COR-L47 (cell line): ENCODE results near the gene INPP1.
A peak's percentile ranks its signal among the peaks of the same experiment; 100 is the strongest.

Source experiments
- DNase-seq: peaks from one replicate; lab custom pipeline; 2025; lab: John Stamatoyannopoulos, UW

Gene INPP1

DNA sequence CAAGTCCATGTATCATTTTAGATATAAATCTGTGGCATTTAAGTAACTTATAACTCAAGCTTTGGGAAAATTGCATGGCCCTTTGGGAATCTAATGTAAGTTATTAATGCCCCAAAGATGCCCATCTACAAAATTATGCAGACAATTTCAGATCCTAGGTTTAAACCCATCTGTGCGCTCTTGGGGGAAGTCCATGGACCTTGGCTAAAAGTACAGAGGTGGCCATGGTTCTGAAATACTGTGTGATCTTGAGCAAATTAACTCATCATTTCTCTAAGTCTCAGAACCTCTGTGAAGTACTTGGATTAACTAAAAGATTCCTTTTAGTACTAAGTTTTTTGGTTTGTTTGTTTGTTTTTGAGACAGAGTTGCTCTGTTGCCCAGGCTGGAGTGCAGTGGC is 19.5 kb downstream of the INPP1 start:
- no peak for DNase-seq

DNA sequence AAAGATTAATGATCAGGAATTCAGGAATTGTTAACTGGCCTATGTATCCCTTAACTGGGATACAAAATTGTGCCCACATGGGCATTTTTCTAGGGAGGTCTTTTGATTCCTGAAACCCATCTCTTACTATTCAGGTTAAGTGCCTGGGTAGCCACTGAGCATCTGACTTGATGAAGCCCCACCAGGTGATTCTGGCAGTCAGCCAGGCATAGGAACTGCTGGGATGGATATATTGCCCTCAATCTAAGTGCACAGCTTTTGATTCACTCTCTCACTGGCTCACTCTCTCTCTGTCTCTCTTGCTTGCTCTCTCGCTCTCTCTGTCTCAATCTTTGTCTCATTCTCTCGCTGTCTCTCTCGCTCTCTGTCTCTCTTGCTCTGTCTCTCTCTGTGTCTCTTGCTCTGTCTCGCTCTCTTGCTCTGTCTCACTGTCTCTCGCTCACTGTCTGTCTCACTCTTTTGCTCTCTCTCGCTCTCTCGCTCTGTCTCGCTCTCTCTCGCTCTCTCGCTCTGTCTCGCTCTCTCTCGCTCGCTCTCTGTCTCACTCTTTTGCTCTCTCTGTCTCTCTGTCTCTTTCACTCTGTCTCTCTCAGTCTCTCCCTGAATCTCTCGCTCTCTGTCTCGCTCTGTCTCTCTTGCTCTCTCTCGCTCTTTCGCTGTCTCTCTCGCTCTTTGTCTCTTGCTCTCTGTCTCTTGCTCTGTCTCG is 22.3 kb downstream of the INPP1 start:
- DNase-seq: peak; percentile 46

DNA sequence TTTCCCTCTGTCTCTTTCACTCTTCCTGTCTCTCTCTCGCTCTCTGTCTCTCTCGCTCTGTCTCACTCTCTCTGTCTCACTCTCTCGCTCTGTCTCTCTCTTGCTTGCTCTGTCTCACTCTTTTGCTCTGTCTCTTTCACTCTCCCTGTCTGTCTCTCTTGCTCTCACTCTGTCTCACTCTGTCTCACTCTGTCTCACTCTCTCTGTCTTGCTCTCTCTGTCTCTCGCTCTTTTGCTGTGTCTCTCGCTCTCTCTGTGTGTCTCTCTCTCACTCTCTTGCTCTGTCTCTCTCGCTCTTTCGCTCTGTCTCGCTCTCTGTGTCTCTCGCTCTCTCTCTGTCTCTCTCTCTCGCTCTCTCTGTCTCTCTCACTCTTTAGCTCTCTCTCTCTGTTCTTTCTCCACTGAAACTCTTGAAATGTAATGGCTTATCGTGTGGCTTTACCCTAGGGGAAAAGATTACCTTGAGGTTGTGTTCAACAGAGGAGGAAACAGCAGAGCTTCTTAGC is 22.9 kb downstream of the INPP1 start:
- no peak for DNase-seq

DNA sequence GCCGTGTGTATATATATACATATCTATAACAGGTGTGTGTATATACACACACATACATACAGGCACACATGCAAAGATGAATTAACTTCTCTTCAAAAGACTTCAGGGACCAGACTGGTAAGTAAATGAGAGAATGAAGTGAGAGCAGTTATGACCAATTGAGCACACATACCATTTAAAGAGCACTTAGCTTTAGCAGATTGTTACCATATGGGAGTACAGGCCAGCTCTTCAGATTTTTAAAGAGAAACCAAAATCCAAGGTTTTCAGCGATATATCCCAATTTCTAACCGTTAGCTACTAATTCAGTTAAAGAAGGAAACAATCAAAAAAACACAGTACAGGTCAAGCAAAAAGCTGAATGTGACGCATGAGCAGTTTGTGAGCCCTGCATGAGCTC is 23.7 kb downstream of the INPP1 start:
- no peak for DNase-seq

DNA sequence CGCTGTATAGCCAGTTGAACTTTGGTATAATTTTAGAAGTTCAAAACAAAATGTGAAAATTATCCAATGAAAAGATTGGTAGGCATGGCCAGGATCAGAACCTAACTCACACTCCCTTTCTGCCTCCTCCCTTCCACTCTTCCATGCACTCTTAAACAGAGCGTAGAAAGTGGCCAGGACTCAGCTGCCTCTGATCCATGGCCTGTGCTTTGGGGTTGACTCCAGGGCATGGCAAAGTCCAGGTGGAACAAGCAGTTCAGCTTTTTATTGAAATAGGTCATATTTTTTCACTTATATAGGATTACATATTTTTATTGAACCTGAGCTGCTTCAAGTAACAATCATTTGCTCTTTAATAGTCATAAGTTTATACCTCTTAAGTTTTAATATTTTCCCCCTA is 26.2 kb downstream of the INPP1 start:
- DNase-seq: no peak

DNA sequence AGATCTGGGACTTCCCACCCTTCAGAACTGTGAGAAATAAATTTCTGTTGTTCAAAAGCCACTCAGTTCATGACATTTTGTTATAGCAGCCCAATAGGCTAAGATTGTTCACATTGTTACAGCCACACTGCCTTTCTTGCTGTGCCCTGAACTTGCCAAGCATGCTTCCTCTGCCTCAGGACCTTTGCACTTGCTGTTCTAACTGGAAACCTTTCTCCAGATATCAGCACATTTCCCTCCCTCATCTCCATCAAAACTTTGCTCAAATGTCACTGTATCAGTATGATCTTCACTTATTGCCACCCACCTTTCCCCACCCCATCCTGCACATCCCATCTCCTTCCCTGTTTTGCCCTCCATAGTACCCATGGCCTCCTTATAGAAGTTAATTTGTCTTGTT is 32.7 kb downstream of the INPP1 start:
- DNase-seq: no peak

DNA sequence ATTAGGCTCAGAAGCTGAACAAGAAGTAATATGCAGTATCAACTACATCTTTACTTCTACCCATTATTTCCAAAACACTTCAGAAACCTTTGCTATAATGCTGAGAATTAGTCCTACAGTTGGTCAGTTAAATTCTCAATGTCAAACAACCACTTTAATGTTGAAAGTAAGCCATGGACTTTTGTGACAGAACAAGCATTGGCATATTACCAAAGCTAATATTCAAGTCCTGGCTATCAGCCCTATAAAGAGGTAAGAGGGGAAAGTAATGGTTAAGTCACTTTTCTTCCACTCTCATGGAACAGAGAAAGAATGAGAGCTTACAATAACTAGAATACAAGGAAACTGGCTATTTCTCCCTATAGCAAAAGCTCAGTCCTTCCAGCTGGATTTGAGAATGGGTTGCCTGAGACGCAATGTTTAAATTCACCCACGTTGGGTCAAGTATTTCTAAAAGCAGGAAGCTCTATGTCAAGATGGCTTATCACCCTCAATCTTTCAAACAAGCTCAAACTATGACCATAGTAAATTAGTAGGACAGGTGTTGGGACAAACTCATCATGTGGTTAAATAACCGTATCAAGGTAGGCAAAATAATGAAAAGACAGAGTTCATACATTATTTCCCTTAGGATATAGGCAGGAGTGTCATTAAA is 33.3 kb downstream of the INPP1 start:
- no peak for DNase-seq

DNA sequence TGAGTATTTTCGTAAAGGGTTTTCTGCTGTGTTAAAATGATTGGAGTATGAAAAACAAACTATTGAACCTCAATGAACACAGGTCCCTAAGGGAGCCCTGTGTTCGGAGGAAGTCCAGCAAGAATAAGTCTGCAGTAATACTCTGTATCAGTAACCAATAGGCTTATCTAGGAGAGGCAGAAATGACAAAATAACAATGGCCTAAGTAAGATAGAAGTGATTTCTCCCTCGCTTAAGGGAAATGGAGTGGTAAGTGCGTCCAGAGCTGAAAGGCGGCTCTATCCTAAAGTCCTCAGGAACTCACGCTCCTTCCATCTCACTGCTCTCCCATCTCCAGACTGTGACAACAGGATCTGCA is 35.5 kb downstream of the INPP1 start:
- DNase-seq: no peak

DNA sequence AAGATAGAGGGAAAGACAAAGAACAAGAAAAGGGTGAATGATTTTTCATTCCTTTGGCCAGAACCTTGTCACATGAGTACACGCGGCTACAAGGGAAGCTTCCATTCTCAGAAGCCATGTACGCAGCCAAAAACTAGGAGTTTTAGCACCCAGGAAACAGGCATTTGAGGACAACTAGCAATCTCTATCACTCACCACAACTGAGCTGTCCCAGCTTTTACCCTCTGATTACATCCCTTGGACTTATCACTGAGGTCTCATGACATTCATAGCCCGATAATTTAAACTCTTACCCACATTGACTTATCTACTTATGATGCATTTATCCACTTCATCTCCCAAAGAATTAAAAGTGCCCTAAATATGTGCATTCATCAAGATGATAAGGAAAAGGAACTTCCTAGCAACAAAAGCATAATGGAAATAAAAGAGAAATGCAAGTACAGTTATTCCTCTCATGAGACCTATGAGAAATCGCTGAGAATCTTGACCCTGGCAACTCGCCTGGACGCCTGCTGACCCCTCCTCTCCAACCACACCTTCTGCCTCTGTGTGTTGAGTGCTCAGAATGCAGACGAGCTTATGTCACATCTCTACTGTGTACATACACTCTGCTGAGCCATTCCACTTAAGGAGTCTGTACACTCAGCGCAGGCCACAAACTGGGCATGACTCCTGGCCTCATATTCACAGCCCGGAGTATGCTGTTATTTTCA is 36.0 kb downstream of the INPP1 start:
- DNase-seq: no peak

DNA sequence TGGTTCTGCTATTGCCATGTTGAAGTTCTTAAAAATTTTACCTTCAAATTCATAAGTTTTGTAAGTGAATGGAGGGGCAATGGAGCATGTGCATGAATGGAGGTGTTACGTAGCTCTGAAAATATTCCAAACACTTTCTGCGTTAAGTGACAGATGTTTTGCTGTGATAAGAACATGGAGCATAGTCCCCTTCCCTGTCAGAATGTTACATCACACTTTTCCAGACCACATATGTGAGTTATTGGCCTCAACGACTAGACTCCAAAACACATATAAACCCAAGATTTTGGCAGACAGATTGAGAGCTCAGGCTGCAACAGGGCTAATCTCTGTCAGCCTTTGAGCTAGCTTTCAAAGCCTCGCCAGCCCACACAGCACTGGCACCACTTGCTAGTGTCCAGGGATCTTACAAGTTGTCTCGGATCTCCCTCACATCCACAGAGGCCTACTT is 37.6 kb downstream of the INPP1 start:
- no peak for DNase-seq

DNA sequence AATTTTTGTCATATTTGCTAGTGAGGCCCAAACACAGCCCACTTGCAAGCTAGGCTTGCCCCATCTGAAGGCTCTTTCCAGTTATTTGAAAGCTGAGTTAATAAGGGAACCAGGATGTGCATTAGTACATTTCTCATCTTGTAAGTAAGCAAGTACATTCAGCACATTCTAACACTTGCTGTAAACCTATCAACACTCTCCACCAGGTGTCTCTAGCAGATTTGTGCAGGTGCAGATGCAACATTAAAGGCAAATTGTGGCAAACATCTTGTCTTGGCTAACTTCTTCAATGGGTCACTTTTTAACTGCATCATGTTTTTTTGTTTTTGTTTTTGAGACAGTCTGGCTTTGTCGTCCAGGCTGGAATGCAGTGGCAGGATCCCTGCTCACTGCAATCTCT is 39.5 kb downstream of the INPP1 start:
- DNase-seq: peak; percentile 75

DNA sequence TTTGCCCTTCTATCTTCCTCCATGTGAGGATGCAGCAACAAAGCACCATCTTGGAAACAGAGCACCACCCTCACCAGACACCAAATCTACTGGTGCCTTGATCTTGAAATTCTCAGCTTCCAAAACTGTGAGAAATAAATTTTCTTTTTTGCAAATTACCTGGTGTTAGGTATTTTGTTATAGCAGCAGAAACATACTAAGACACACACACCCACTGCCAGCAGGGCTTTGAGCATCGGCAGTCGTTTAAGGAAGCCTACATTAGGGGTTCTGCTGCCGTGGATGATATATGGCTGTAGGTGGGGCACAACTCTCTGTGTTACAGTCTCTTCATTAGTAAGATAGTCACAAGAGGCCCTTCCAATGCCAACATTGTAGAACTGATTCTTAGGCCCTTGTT is 44.0 kb downstream of the INPP1 start:
- DNase-seq: no peak

DNA sequence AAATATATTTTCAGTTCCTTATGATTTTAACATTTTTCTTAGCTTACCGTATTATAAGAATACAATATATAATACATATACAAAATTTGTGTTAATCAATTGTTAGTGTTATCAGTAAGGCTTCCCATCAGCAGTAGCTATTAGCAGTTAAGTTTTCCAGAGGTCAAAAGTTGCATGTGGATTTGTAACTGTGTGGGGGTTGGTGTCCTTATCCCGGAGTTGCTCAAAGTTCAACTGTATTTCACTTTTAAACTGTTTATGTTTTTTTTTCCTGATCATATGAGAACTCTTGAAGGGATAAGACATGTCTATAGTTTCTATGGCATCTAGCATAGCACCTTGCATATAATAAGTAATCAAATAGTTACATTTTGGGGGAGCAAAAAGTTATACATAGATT is 52.9 kb downstream of the INPP1 start:
- no peak for DNase-seq

DNA sequence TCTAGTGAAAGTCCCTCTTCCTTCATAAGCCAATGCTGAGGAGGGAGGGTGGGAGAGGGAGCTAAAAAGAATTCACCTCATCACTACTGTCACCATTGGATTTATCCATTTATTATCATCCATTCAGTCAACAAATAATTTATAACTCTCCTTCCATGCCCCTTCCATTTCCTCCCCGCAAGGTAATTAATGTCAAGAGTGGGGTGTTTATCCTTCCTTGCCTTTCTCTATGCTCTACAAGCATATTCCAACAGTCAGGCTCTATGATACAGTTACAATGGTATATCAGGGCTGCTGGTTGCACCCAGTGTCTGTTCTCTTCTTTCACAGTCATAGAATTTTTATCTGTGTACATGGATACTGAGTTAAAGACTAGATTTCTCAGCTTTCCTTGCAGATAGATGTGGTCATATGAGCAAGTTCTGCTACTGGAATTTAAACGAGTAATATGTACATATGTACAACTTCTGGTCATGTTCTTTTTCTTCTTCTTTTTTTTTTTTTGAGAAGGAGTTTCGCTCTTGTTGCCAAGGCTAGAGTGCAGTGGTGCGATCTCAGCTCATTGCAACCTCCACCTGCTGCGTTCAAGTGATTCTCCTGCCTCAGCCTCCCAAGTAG is 59.7 kb downstream of the INPP1 start:
- DNase-seq: no peak

DNA sequence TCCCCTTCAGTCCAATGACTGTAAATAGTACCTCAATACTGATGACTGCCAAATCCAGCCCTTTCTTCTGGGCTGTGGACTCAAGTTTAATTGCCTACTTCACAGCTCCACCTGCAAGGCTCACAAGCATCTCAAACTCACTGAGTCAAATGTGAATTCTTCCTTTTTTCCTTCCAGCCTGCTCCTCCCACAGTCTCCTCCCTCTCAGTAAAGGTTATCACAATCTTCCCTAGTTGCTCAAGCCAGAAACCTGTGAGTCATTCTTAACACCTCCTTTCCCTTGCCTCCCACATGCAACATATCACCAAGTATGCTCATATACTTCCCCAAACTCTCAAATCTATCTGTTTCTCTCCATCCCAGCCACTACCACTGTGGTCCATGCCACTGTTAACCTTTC is 61.1 kb downstream of the INPP1 start:
- DNase-seq: no peak

DNA sequence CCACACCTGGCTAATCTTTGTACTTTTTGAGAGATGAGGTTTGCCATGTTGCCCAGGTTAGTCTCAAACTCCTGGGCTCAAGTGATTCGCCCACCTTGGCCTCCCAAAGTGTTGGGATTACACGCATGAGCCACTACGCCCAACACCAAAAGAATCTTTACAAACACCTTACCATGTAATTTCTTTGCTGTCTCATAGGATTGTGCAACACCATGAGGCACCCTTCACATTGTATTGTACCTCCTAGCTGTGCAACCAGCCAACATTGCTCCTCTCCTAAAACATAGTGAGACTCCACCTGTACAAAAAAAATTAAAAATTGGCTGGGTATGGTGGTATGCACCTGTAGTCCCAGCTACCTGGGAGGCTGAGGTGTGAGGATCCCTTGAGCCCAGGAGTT is 61.7 kb downstream of the INPP1 start:
- no peak for DNase-seq

DNA sequence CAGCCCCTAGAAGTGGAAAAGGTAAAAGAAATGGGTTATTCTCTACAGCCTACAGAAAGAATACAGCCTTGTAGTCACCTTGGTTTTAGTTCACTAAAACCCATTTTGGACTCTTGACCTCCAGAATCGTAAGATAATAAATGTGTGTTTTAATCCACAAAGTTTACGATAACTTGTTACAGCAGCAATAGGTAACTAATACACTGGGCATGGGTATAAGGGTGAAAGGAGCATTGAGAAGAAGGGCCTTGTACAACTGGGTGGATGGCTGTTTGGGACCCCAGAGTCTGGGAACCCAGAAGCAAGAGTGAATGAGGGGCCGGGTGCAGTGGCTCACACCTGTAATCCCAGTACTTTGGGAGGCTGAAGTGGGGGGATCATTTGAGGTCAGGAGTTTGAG is 62.6 kb downstream of the INPP1 start:
- DNase-seq: no peak

DNA sequence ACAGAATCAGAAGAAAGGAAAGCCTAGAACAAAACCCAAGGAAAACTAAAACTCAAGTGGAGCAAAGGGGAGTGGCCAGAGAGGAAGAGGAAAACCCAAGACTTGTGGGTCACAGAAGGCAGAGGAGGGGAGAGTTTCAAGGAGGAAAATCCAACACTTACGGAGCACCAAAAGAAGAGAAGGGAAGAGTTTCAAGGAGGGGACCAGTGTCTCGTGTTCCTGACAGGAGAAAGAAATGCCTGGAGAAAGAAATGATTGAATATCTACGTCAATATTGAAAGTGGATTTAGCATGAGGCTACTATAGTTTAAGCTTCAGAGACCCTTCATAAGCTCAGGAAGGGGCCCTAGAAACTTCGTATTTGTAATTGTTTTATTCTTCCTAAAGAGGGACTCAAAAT is 63.4 kb downstream of the INPP1 start:
- DNase-seq: no peak

DNA sequence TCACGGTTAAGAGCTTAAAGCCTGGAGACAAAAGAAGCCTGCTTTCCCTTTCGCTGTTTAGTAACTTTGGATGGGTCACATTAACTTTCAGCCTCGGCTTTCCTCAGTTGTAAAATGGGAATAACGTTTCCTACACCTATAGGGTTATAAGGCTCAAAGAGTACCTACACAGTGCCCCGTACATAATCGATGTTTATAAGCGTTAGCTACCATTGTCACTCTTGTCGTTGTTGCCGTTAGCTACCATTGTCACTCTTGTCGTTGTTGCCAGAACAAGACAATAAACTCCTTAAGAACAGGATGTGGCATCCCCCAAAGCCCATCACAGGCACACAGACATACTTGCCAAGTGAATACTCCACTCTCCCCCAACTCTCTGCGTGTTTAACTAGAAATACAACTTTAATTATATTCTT is 63.9 kb downstream of the INPP1 start:
- DNase-seq: peak; percentile 48

DNA sequence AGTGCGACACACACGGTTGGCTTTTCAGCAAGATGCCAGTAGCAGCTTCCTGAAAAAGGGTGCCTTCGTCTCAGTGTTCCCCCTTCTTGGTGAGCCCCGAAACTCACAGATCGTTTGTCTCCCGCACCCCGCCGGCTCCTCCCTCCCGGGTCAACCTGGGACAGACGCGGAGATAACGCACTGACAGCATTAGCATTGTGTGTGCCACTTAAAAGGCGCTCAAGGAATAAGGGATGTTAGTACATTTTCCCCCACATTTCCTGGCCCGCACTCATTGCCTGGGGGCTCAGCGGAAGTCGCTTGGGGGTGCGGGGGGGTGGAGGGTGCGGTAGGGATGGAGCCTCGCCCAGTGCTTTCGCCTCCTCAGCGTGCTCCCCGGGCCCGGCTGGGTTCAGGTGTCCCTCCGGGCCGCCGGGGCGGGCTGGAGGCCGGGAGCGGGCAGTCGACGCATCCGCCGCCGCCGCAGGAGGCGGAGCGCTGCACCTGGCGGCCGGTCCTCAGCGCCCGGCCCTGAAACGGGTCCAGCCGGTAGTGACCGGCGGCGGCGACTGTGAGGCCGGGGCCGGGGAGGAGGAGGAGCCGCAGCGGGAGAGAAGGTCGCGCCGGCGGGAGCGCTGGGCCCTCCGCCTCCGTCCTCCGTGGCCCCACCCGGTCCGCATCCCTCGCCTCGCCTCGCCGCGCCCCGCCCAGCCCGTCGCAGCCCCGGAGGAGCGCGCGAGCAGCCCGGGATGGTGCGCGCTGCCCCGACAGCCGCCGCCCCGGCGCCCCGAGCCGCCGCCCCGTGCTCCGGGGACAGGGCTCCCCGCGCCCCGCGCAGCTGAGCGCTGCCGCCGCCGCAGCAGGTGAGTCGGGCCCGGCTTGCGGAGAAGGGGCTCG is 64.5 kb downstream of the INPP1 start, which contains the start of gene MFSD6:
Gene MFSD6, plus strand, starts transcription at position 694 of the 876 bp plus-strand sequence. CDS start 27,675 bp downstream, outside the sequence.
- DNase-seq: peak; percentile 74

DNA sequence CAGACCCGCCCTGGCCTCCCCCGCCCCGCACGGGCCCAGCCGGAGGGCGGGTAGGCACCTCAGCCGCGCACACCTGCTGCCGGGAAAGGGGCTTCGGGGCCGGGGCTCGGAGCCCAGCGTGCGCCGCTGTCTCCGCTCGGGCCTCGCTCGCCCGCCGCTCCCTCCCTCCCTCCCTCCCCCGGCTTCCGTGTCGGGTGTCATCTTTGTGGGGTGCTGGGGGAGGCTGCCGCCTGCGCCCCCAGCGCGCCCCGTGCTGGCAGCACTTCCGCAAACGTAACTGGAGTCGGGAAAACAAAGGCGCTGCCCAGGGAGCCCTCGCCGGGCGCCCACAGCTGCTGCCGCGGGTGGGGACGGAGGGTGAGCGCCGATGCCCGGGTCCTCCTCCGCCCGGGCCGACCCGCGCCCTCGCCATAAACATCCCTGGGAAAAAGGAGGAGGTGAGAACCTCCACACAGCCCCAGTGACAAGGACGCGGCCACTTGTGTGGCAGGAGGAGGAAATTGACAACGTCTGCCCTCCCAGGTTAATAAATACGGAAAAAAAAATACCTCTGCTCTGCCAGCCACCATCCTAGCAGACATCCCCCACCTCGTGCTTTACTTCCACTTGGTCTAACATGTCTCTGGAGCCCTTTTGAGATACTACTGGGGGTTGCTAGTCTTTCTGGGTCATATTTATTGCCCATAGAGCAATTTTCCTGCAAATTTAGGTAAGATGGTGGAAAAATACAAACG is 65.3 kb downstream of the INPP1 start:
- DNase-seq: peak; percentile 87
